Inflammatory macrophage treated with lipopolysaccharide for 4 hours (primary cell): ENCODE data around the gene HCN3.

Experiments used
- DNase-seq: peaks from one replicate; pipeline ENCODE4 v3.0.0-alpha.2; 2020

Gene HCN3

DNA sequence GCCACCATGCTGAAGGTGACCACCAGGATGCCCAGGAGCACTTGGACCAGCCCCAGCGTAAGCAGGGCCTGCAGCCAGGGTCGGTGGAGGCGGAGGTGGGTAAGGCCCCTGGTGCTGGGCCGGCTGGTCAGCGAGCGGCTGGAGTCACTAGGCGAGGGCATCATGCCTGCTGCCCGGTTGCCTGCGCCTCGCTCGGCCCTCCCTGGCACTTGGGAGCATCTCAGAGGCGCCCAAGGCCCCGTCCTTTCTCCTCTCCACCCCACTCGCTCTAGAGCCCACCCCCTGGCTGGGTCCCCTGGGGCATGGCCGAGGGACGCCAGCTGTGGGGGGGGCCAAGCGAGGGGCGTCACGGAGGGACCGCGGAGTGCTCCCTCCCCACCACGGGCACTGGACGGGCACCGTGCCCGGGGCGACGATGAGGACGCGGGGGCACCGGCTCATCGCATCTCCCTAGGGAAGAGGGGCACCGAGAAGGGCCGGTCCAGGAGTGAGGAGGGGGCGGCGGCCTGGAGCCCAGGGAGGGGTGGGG, 22.5 kb upstream of the HCN3 start:
- DNase-seq: no peak

DNA sequence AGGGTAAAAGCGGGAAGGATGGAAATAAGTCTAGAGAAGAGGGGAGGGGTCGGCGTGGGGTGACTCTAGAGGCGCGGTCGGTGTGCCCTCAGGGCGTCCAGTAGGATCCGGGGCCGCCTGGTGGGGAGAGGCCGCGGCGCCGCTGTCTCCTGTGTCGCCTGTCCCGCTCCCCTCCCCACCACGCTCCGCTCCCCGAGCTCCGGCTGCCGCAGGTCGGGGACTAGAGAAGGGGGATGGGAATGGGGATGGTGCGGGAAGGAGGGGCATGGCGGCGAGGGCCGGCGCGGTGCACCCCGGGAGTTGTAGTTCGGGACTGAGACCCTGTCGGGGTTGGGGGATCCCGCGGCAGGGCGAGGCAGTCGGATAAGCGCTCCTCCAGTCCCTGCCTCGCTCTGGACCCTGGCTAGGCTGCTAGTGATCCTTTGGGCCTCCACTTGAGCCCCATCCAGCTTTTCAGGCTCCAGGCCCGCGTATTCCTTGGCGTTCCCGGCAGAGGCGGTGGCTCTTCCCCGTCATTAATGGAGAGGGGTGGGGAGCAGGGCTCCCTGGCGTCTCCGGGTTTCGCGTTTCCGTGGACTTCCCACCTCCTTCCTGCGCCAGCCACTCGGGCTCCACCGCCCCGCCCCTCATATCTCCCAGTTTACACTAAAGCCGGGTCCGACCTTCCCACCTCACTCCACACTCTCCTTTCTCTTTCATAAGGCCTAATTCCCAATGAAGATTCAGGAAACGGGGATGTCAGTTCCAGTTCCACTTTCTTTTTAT, 21.8 kb upstream of the HCN3 start, which contains the start of gene ENTREP3:
TSS of gene ENTREP3 (minus strand) at position 241 of the 765 bp plus-strand sequence. CDS start 606 bp downstream, outside the sequence.
- peak; percentile 80 for DNase-seq

DNA sequence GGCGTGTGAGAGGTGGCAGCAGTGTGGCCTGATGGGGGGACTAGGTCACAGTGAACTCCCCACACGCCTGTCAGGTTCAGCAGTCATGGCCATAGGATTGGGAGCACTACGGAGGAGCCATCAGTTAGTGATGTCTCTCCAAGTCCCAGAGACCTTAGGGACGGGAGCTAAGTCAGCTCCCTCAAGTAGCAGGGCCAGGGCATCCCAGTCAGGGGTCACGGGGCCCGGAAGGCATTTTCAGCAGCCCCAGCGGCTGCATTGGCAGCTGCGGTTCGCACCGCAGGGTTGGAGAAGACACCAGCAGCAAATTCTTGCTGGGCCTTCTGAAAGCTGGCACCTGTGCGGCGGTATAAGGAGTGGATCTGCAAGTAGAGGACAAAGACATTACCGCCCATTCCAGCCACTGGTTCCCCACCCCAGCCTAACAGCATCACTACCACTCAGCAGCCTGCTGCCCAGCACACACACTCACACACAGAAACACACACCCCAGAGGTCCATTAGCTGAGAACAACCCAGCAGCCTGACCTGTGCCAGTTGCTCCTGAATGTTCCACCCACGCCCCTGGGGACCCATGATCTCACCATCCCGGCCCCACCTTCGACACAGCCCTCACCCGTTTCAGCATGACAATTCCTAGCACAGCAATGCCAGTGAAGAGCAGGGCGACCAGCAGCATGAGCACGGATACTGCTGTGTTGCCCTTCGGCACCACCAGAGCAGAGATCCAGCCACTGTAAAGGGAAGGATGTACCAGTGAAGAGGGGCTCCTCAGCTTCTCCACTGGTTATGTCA, 21.0 kb upstream of the HCN3 start:
- DNase-seq: no peak

DNA sequence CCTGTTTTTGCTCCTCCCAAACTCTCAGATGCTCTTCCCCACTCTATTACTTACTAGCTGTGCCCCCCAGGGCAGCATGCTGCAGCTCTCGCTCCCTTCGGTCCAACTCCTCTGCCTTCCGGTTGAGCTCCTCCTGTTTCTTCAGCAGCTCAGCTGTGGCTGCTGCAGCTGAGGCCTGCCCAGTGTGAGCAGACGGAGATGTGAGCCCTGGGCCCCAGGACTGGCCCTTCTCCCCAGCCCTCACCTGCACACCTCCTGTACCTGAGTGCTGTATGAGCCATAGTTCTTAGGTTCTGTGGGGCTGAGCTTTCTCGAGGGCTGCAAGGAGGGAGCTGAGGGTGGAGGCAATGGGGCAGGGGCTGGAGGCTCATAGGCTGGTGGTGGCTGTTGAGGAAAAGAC, 17.0 kb upstream of the HCN3 start:
- no peak for DNase-seq

DNA sequence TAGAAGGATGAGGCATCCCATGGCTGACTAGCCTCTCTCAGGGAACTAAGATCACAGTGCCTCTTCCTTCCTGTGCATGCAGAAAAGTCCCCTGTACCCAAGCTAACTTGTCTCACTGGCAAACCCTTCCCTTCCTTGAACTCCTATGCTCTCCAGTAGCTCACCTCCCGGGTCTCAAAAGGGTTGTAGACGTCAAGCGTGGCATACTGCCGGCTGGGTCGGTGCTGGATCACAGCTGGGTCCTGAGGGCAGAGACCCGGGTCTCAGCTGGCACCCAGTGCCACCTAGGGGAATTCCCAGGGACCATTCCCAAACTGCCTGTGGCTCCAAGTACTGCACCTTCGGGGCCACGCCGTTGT, 15.8 kb upstream of the HCN3 start:
- peak; percentile 24 for DNase-seq

DNA sequence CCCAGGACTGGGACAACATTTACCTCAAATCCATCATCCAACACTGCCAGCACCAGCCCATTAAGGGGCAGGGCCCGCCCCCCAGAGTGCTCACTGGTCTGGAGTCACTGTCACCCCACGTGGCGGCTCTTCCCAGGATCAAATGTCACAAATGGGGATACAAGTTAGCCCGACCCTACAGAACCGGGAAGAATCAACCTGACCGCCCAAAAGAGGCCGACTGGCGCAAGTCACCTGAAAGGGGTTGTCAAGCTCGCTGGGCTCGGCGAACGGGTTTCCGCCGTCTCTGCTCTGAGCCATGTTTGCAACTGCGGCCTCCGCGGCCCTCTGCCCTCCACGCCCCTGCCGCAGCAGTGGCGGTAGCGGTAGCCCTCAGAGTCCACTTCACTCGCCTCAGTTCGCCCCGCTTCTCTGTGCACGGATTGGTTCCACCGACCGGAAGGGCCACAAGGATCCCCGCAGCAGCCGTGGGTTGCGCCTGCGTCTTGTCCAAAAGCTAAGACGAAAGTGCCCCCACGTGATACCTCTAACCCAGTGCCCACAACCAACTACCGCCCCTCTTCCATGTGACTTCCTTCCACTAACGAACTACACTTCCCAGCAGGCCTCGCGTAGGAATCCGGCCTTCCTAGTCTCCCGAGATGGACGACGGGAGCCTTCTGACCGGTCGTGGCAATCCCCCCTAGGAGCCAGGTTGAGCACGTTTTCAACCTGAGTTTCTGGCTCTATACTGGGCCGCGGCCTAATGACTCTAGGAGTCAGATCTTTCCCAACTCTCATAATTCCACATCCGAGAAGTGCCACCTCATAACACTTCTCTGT, 15.2 kb upstream of the HCN3 start, which contains the start of gene SCAMP3:
TSS of gene SCAMP3 (minus strand) at position 509 of the 822 bp plus-strand sequence. CDS start at position 300, 209 bp downstream.
- DNase-seq: peak; percentile 99

DNA sequence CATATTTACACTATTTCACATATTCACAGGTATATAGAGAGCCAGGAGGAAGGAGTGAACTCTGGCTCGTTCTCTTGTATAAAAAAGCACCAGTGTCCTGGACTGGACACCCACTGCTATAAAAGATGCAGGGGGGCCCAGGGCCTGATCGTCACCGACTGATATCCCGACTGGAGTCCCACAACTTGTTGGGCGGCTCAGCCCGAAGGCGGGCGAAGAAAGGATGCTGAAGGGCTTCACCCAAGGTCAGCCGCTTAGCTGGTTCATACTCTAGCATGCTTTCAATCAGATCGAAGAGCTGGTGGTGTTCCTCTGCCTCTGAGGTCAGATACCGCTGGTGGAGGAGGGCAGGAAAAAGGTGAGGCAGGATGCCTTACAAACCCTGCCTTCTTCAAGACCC, 14.2 kb upstream of the HCN3 start:
- no peak for DNase-seq

DNA sequence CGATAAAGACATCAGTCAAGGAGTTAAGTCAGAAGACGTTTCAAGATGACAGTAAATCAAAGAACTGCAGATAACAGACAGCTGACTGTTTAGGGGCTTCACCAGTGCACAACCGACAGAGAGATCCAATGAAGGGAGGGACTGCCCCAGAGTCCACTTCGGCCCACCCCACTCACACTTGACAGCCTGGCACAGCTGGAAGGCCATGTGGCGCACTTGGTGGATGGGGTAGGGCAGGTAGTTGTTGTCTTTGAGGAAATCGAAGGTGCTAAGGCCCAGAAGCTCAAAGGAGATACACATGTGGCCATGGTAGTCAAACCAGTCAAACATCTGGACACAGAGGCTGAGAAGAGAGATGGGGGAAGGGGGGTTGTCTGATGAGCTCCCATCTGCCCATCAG, 10.7 kb upstream of the HCN3 start:
- no peak for DNase-seq

DNA sequence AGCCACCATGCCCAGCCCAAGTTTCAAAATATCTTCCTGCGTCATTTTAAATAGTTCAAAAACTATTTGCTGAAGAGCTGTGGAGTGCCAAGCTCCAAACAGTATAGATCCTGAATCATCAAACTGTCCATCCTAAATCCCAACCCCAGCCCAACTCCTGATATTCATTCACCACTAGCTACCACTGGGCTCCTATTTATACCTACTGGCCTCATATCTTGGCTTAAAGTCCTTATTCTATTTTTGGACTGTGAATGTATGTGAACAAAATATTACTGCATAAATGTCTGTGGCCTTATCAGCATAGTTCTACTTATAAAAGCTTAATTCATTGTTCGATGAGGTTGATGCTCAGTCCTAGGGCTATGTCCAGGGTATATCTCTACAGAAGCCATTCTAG, 9.9 kb upstream of the HCN3 start:
- no peak for DNase-seq

DNA sequence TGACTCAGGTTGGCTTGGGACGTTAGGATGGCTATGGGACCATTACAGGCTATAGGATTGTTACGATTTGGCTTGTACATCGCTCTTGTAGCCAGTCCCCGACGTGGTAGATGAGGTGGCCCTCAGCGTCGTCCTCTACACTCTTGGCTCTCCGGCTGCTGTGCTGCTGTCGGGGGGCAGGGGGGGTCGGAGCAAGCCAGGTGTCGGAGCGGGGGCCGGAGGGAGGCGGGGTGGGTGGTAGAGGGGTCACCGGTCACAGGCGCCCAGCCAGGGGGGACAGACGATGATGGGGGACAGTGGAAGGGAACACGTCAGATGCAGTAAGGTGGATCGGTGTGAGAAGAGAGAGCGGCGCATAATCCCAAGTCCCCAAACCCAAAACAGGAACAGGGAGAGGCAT, 8.6 kb upstream of the HCN3 start:
- no peak for DNase-seq

DNA sequence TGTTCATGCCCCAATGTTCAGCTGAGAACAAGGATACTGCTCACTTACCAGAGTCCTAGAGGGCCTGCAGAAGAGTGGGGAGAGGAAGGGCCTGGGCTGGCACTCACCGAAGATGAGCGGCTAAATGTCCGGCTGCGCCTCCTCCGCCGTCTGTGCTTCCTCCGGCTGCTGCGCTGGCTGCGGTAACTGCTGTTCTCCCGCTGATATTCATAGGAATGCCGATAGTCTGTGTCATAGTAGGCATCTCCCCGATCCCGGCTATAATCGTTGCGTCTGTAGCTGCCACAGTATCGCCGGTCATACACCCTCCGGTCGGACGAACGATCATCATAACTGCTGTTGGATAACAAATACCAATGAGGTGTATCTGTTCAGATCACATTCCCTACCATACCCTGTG, 7.9 kb upstream of the HCN3 start:
- no peak for DNase-seq

DNA sequence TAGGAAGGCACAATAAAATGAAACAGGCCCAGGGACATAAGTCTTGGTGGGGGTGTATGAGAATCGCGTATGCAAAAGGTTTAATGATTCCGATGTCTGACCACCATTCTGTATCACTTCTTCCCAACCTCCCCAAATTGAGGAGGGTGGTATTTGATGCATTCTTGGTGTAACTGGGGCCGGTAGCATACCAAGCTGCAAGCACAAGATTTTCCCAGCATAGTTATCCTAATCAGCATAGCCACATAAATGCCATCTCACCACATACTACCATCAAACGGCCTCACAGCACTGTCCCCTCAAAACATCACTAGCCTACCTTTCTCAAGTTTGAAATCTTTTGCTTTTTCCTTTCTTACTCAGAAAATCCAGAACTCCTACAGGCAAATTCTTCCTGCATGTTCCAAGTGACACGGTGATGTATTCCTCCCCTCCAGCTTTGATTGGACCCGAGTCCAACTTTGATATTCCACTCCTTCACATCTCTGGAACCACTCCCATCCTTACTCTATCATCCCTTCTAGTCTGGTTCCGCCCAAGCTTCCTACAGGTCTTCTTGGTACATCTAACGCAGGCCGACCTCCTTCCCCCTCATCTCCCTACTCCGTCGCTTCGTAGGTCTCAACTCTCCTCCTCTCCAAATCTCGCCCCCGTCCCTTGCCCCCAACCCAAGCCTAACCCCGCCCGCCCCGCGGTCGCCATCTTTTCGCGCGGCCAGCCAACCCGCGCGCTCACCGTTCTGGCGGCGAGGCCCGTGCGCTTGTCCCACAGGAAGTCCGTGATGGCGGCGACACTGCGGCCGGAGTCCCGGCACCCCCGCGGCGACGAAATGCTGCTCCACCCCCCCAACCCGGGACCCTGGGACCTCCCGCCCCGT, 4.6 kb upstream of the HCN3 start:
- DNase-seq: no peak

DNA sequence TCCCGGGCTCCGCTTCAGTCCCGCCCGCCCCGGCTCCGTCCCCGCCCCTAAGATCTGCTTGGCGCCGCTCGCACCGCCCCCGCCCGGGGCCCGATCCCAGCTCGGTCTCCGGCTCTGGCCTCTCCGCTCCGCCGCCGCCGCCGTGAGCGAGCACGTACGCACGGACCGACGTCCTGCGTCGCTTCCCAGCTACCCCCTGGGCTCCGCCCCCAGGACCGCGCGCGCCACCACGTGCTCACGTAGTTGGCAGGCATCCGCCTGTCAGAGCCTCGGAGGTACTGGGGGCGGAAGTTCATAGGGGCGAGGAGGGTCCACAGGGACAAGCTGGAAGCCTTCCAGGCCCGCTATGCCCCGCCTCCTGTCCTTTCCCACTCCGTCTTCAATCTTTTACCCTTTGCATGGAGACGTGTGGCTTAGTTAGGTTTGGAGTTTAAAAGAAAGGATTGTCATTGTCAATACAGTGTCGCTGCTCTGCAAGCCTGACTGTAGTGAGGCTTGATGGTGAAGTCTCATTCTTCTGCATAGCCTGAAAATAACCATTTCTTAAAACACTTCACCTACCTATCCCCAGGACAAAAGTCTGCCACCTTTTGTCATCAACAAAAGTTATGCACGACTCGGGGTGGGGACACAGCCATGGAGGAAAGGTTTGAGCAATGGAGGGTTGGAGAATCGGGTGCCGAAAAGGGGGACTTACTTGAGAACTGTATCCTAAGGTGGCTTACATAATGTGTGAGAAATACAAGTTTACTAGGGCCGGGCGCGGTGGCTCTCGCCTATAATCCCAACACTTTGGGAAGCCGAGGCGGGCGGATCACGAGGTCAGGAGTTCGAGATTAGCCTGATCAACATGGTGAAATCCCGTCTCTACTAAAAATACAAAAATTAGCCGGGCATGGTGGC, 3.7 kb upstream of the HCN3 start, which contains the start of gene CLK2:
TSS of gene CLK2 (minus strand) at position 162 of the 903 bp plus-strand sequence. CDS start 2,527 bp downstream, outside the sequence.
- peak; percentile 97 for DNase-seq

DNA sequence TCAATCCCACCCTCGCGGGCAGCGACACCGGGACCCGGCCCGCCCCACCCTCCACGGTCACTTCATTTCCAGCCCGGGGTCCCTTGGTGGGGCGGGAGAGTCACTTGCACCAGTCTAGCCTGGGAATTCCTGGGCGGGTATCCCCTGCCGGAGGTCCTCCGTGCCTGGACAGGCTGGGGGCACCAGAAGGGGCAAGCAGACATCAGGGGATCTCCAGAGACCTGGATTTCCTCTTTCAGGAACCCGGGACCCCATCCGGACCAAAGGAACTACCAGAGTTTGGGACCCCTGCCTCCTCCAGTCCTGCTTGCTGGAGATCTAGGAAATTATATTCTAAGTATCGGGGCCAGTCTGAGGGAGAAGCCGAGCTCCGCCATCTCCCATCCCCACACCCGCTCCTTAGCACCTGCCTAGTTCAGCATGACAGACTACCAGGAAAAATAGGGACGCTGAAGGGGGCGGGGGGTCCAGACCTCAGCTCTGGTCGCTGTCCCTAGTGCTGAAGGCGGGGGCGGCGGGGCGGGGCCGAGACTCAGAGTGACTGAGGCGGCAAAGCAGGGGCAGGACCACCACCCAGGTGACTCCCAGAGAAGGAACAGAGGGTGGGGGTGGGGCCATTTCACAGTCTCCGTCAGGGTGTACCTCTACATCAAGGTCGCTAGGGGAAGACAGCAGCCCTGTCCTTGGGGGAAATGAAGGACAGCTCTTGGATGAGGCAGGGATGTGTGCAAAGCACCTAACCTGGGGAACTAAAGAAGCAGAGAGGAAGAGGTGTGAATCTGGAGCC, 832 bp downstream of the HCN3 start:
- DNase-seq: peak; percentile 13

DNA sequence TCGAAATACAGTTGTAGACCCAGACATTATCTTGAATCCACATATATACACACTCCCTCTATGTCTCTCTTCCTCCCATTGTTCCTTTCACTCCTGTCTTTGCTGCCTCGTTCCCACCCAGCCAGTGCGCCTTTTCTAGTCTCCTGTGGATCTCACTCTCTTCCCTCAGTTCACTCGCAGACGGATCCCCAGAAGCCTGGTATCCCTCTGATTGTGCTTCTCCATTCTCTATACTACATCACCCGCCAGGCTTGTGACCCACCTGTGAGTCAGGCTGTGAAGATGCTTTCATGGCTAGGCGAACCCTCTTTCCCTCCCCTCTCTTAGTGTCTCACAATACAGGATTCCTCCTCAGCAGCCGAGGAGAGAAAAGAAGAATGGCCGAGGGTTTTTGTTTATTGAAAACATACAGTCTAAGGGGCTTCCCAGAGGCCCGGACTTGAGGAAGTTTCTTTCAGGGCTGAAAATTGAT, 1.5 kb downstream of the HCN3 start:
- no peak for DNase-seq

DNA sequence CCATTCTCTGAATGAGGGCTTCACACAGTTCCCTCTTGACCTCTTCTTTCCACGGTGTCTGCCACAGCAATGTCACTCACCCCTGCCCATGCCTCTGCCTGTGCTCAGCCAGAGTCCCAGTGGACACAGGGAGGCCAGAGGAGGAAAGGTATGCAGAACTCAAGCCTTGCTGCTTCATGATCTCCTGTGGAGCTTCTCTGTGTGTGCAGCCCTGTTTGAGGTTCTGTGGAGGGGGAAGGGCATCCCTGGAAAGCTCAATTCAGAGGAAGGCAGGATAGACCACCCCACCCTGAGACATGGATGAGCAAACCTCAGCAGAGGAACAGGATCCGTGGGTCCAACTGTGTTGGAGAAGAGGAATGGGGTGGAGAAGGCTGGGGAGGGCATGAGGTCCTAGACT, 2.0 kb downstream of the HCN3 start:
- no peak for DNase-seq

DNA sequence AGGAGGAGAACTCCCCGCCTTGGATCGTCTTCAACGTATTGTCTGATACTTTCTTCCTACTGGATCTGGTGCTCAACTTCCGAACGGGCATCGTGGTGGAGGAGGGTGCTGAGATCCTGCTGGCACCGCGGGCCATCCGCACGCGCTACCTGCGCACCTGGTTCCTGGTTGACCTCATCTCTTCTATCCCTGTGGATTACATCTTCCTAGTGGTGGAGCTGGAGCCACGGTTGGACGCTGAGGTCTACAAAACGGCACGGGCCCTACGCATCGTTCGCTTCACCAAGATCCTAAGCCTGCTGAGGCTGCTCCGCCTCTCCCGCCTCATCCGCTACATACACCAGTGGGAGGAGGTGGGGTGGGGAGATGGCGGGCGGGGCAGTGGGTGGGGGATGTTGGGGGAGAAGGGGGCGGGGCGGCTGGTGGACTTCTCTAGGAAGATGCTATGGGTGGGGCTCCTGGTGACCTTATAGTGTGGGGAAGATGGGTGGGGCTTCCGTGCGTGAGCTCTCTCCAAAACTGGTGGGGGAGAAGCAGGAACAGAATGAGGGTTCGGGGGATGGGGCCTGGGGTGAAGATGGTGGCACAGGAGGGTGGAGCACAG, 5.3 kb downstream of the HCN3 start:
- DNase-seq: no peak

DNA sequence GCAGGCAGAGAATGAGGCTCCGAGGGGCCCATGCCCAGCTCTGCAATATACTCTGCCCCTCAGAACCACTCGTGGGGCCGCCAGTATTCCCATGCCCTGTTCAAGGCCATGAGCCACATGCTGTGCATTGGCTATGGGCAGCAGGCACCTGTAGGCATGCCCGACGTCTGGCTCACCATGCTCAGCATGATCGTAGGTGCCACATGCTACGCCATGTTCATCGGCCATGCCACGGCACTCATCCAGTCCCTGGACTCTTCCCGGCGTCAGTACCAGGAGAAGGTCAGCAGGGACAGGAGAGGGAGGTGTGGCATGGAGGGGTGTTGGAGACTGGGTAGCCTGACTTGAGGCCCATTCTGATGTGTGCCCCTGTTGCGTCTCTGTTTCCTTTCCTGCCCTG, 7.2 kb downstream of the HCN3 start:
- DNase-seq: no peak

DNA sequence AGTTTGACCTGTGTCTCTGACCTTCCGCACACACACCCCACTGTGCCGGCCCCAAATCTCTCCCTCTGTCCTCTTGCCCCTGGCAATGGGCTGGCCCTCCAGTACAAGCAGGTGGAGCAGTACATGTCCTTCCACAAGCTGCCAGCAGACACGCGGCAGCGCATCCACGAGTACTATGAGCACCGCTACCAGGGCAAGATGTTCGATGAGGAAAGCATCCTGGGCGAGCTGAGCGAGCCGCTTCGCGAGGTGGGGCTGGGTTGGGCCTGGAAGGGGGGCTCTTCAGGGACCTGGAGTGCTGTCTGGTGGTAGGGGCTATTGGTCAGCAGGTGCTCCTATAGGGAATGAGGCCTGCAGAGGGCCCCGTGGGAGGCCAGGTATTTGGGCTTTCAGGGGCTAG, 7.8 kb downstream of the HCN3 start:
- DNase-seq: no peak
